ENCODE measurements around the gene REXO4. TPM values are rescaled to one million over a fixed set of nuclear protein-coding genes. Genes with fewer than 3 reads are reported as not detected.

REXO4 gene
- total and polyA plus RNA-seq, 2 donors (not counting 1 experiment from before 2014, with no cell fraction given), result 25.0 to 37.1 TPM

GRCh38 chr9:133464638-133465037, 46.8 kb upstream of the REXO4 start:
- ATAC-seq (ENCODE audit: low read depth) (no peak), DNase-seq (no peak)
- CTCF ChIA-PET, result interaction anchor here (0.6 kb wide), 1 partner anchor 20 kb away, joined by 3 read pairs; no protein-coding TSS in a partner anchor
- H3K9ac ChIP-seq (ENCODE audit: low read length), result no peak overlapping the region
- H3K9me3 ChIP-seq (ENCODE audit: control extremely low read depth in 1 of 3, control insufficient read depth in 2 of 3, insufficient read depth in 1 of 3, low read length in 2 of 3), result no peaks in the 10 kb centered on the region
- POLR2A ChIA-PET, result no interaction called here
- H2AFZ ChIP-seq (ENCODE audit: insufficient read depth, low read depth, low read length, poor library complexity, severe bottlenecking), result no peak overlapping the region
- H3K4me2 ChIP-seq (replicated peaks; ENCODE audit: low read depth, low read length, poor library complexity, severe bottlenecking), result no peak overlapping the region
- peaks cover 0 to 11% of the 10 kb centered on the region in 2 experiments for H3K36me3 ChIP-seq (replicated peaks in 1 of 2; ENCODE audit: control extremely low read depth in 1 of 2, control insufficient read depth in 1 of 2, extremely low read depth in 1 of 2, insufficient read depth in 2 of 2, low read length in 1 of 2)
- peaks cover 8 to 28% of the 10 kb centered on the region in 2 donors for H3K4me1 ChIP-seq (ENCODE audit: control insufficient read depth in 2 of 2, insufficient read depth in 2 of 2, low read length in 2 of 2)
- intact Hi-C loops (cut with micrococcal nuclease), result no loop called here
- Mint-ChIP-seq H3K4me1 (peaks cover 20% of the 10 kb centered on the region), H3K27me3 (no peaks in the 10 kb centered on the region), H3K9me3 (ENCODE audit: insufficient read depth) (no peaks in the 10 kb centered on the region), H3K27ac (no peak overlapping the region), H3K4me3 (no peak overlapping the region)
- peaks cover 23% of the 10 kb centered on the region for H4K20me1 ChIP-seq (ENCODE audit: control insufficient read depth, insufficient read depth, low read length, poor library complexity, severe bottlenecking)
- H3K4me3 ChIP-seq (ENCODE audit: control extremely low read depth in 1 of 5, extremely low read depth in 1 of 5, insufficient read depth in 1 of 5, low read depth in 2 of 5, low read length in 4 of 5), result no peak overlapping the region
- H3K79me2 ChIP-seq (ENCODE audit: control insufficient read depth, insufficient read depth, low read length), result peaks cover 13% of the 10 kb centered on the region
- H3K27me3 ChIP-seq (replicated peaks in 1 of 4; ENCODE audit: control extremely low read depth in 1 of 4, control insufficient read depth in 3 of 4, insufficient read depth in 4 of 4, low read length in 3 of 4), result no peaks in the 10 kb centered on the region
- WGBS (ENCODE audit: insufficient coverage), result 94% methylated on average over 7 of the region's 10 CpGs
- TF ChIP-seq, protein P1, sequence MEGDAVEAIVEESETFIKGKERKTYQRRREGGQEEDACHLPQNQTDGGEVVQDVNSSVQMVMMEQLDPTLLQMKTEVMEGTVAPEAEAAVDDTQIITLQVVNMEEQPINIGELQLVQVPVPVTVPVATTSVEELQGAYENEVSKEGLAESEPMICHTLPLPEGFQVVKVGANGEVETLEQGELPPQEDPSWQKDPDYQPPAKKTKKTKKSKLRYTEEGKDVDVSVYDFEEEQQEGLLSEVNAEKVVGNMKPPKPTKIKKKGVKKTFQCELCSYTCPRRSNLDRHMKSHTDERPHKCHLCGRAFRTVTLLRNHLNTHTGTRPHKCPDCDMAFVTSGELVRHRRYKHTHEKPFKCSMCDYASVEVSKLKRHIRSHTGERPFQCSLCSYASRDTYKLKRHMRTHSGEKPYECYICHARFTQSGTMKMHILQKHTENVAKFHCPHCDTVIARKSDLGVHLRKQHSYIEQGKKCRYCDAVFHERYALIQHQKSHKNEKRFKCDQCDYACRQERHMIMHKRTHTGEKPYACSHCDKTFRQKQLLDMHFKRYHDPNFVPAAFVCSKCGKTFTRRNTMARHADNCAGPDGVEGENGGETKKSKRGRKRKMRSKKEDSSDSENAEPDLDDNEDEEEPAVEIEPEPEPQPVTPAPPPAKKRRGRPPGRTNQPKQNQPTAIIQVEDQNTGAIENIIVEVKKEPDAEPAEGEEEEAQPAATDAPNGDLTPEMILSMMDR (IDR thresholded peaks at IDR 0.05), result no peak
- no peak for TF ChIP-seq EZH2 (IDR thresholded peaks at IDR 0.05; ENCODE audit: borderline replicate concordance, insufficient read depth, low read depth, low read length, poor library complexity, severe bottlenecking)
- H3K27ac ChIP-seq (ENCODE audit: low read length in 2 of 2), result no peak overlapping the region

DNA sequence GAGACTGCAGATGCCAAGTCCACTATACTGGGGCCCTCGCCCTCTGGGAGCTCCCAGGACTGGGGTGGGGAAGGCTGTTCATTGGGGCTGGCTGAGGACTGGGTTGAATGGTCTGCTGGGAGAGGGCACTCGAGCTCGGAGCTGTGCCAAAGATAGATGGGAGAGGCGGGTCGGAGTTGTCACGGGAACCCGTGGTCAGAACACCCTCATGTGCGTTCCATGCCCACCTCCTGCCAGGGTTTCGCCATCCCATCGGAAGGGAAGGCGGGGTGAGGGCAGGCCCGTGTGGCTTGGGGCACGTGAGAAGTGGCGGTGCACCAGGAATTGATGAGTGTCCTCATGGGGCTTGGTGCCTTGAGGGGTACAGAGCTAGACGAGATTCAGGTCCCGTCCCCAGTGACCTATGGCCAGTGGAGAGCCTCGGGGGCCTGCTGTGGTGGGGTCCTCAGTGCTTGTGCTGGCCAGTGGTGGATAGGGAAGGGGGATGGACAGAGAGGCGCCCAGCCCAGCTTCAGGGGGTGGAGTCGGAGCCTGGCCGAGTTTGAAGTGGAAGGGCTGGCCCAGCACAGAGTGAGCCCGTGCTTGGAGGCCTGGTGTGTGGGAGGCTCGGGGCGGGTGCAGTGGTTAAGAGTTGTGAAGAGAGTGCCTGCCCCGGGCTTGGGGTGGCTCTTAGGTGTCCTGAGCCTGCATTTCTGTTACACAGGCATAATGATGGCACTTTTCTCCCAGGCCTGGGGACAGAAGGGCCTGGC, 46.2 kb upstream of the REXO4 start:
- Mint-ChIP-seq H3K4me1 (peaks cover 23% of the 10 kb centered on the region), H3K4me3 (no peak overlapping the region), H3K27ac (no peak overlapping the region), H3K9me3 (ENCODE audit: insufficient read depth) (no peaks in the 10 kb centered on the region), H3K27me3 (no peaks in the 10 kb centered on the region)
- DNase-seq (no peak), ATAC-seq (ENCODE audit: low read depth) (no peak)
- Histone ChIP-seq H3K4me1 (ENCODE audit: control insufficient read depth in 2 of 2, insufficient read depth in 2 of 2, low read length in 2 of 2) (peaks cover 11 to 33% of the 10 kb centered on the region in 2 donors), H3K27ac (ENCODE audit: low read length in 2 of 2) (no peak overlapping the region), H3K36me3 (replicated peaks in 1 of 2; ENCODE audit: control extremely low read depth in 1 of 2, control insufficient read depth in 1 of 2, extremely low read depth in 1 of 2, insufficient read depth in 2 of 2, low read length in 1 of 2) (peaks cover 0 to 11% of the 10 kb centered on the region in 2 experiments), H3K79me2 (ENCODE audit: control insufficient read depth, insufficient read depth, low read length) (peaks cover 13% of the 10 kb centered on the region), H3K9ac (ENCODE audit: low read length) (no peak overlapping the region), H3K4me3 (ENCODE audit: control extremely low read depth in 1 of 5, extremely low read depth in 1 of 5, insufficient read depth in 1 of 5, low read depth in 2 of 5, low read length in 4 of 5) (no peak overlapping the region), H3K4me2 (replicated peaks; ENCODE audit: low read depth, low read length, poor library complexity, severe bottlenecking) (no peak overlapping the region), H3K27me3 (replicated peaks in 1 of 4; ENCODE audit: control extremely low read depth in 1 of 4, control insufficient read depth in 3 of 4, insufficient read depth in 4 of 4, low read length in 3 of 4) (no peaks in the 10 kb centered on the region), H2AFZ (ENCODE audit: insufficient read depth, low read depth, low read length, poor library complexity, severe bottlenecking) (no peak overlapping the region), H3K9me3 (ENCODE audit: control extremely low read depth in 1 of 3, control insufficient read depth in 2 of 3, insufficient read depth in 1 of 3, low read length in 2 of 3) (no peaks in the 10 kb centered on the region), H4K20me1 (ENCODE audit: control insufficient read depth, insufficient read depth, low read length, poor library complexity, severe bottlenecking) (peaks cover 17% of the 10 kb centered on the region)
- intact Hi-C loops (cut with micrococcal nuclease), result no loop called here
- POLR2A ChIA-PET, result no interaction called here
- CTCF ChIA-PET, result interaction anchor here (0.6 kb wide), 1 partner anchor 20 kb away, joined by 3 read pairs; no protein-coding TSS in a partner anchor
- WGBS (ENCODE audit: insufficient coverage), result 96% methylated on average over 24 of the region's 24 CpGs
- TF ChIP-seq, protein P1 (IDR thresholded peaks at IDR 0.05), result no peak
- TF ChIP-seq EZH2 (IDR thresholded peaks at IDR 0.05; ENCODE audit: borderline replicate concordance, insufficient read depth, low read depth, low read length, poor library complexity, severe bottlenecking), result no peak
